Measurements from ENCODE around the gene TPCN2.

- no peak for TF ChIP-seq CTCF (IDR thresholded peaks at IDR 0.05 in 2 of 3, conservative IDR thresholded peaks at IDR 0.05 in 1 of 3; ENCODE audit: borderline replicate concordance in 1 of 3, insufficient read depth in 1 of 3, low read depth in 2 of 3, low read length in 2 of 3)
- no peak for TF ChIP-seq POLR2A (IDR thresholded peaks at IDR 0.05; ENCODE audit: borderline replicate concordance, extremely low read depth, insufficient read depth, insufficient read length)
- no peak for TF ChIP-seq EZH2 (IDR thresholded peaks at IDR 0.05)
- TF ChIP-seq ZNF274 (IDR thresholded peaks at IDR 0.05; ENCODE audit: low read depth, low read length): no peak
- no peak for TF ChIP-seq POLR2AphosphoS5 (IDR thresholded peaks at IDR 0.05; ENCODE audit: low read depth, low read length)
- no peak for TF ChIP-seq YY1 (IDR thresholded peaks at IDR 0.05; ENCODE audit: extremely low read depth, insufficient replicate concordance, low read depth, low read length)
Observed at GRCh38 chr11:69129053-69129452, 80.3 kb downstream of the TPCN2 start.
